MCF 10A (cell line): Measurements from ENCODE around the gene LTBP2. TPM values are rescaled to one million over a fixed set of nuclear protein-coding genes. Genes with fewer than 3 reads are reported as not detected.
A peak's percentile ranks its signal among the peaks of the same experiment; 100 is the strongest.

Source experiments
- BruUV-seq: library from RNA; stranded (reverse); fragments of 400-500 nt; replicated peaks from 2 replicates; lab custom pipeline; 2021; lab: Mats Ljungman, UMichigan
- CTCF ChIA-PET: fragments of 300-600 bp; sonication (Branson Sonifier 250); formaldehyde crosslinking; extraction: SDS; loops from one replicate; lab custom pipeline; 2021; ENCODE audit warnings: antibody characterized with exemption, inconsistent platforms; lab: Yijun Ruan, JAX
- POLR2A ChIA-PET: fragments of 300-600, 350-650 bp; sonication (Branson Sonifier 250); formaldehyde crosslinking; extraction: SDS; loops from one replicate; lab custom pipeline; 2020; ENCODE audit warnings: antibody characterized with exemption, inconsistent platforms; lab: Yijun Ruan, JAX
- DNase-seq: peaks from one replicate; pipeline ENCODE4 v3.0.0-alpha.2; 2018; ENCODE audit not compliant: unreplicated experiment
- H3K27ac Mint-ChIP-seq: one replicate; pipeline ENCODE4 v1.8.0; 2022; ENCODE audit warnings: mild to moderate bottlenecking, low read depth, mixed read lengths; ENCODE audit not compliant: unreplicated experiment
- H3K27me3 Mint-ChIP-seq: one replicate; pipeline ENCODE4 v1.8.0; 2022; ENCODE audit warnings: mixed read lengths; ENCODE audit not compliant: insufficient read depth, unreplicated experiment
- H3K36me3 Mint-ChIP-seq: one replicate; pipeline ENCODE4 v1.8.0; 2022; ENCODE audit warnings: mild to moderate bottlenecking, moderate library complexity, mixed read lengths; ENCODE audit not compliant: insufficient read depth, unreplicated experiment
- H3K4me1 Mint-ChIP-seq: one replicate; pipeline ENCODE4 v1.8.0; 2022; ENCODE audit warnings: mixed read lengths; ENCODE audit not compliant: insufficient read depth, unreplicated experiment
- H3K4me3 Mint-ChIP-seq: one replicate; pipeline ENCODE4 v1.8.0; 2022; ENCODE audit warnings: mild to moderate bottlenecking, moderate library complexity, mixed read lengths; ENCODE audit not compliant: unreplicated experiment
- H3K9me3 Mint-ChIP-seq: one replicate; pipeline ENCODE4 v1.8.0; 2022; ENCODE audit warnings: mixed read lengths; ENCODE audit not compliant: unreplicated experiment
- CTCF ChIP-seq: fragments of 200-600 bp; IDR thresholded peaks from one replicate; pipeline ENCODE4 v1.8.0; 2022; ENCODE audit warnings: antibody characterized with exemption, mild to moderate bottlenecking; ENCODE audit not compliant: unreplicated experiment
- intact Hi-C: fragments of 100-400 bp; cut with micrococcal nuclease; formaldehyde crosslinking; loops from 2 replicates; pipeline ENCODE4 v1.14.1; 2022
- total RNA-seq: library from RNA; stranded (reverse); gene quantifications from 2 replicates; pipeline ENCODE4 v1.2.3, GENCODE V29; 2022

The LTBP2 gene
- total RNA-seq, 1 experiment from 2014 or later, result 16.8 TPM

DNA sequence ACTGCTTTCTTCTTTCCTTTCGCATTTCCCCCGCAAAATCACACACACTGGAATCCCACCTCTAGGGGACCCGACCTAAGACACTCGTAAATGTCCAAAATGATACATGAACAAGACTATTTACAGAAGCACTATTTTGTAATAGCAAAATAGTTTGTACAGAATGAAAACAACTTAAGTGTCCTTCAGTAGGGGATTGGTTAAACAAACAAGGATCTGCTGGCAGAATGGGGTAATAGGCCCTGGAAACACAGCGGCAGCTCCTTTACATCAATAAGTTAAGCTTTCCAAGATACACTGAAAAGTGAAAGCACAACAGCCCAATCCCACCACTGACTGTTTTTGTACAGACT is 48.8 kb downstream of the LTBP2 start:
- POLR2A ChIA-PET, result interaction anchor here (0.8 to 1.1 kb wide), 3 partner anchors 9 to 61 kb away, joined by 4 to 7 read pairs (median 5); no protein-coding TSS in a partner anchor
- peak overlapping the region; percentile 90 for H3K27ac Mint-ChIP-seq
- H3K4me3 Mint-ChIP-seq, result no peak overlapping the region

DNA sequence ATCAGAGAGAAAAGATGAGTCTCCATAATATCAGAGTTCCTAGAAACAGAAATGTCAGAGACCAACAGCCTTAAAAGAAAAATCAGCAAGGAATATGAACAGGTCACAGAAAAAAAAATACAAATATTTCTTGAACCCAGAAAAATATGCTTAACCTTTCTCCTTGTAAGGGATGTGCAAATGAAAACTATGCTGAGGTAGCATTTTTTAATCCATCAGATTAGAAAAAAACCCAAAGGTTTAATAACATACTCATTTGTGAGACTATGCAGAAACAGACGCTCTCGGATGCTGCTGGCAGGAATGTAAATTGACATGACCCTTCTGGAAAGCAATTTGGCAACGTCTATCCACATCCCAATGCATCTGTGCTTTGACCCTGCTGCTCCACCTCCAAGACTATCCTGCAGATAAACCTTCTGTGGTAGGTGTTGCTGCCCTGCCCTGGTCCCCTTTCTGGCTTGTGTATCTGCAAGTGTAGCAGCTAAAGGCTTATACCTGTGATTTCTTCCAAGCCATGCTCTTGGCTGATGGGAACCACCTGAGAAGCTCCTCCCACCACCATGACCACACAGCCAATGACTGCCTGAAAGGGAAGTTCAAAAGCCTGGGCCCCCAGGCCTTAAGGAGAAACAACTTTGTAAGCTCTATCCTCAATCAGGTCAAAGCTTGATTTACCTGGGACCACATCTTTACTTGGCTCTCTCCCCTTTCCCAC is 49.4 kb downstream of the LTBP2 start:
- POLR2A ChIA-PET, result interaction anchor here (0.6 to 1.1 kb wide), 4 partner anchors 9 to 60 kb away, joined by 3 to 7 read pairs (median 4); no protein-coding TSS in a partner anchor
- BruUV-seq, result no TSS peak
- CTCF ChIA-PET, result interaction anchor here (0.6 to 1.2 kb wide), 5 partner anchors 8 to 60 kb away, joined by 3 to 6 read pairs (median 4); no protein-coding TSS in a partner anchor
- Mint-ChIP-seq H3K27ac (peak overlapping the region; percentile 90), H3K27me3 (no peaks in the 10 kb centered on the region), H3K36me3 (peaks cover 7% of the 10 kb centered on the region), H3K4me1 (peaks cover 40% of the 10 kb centered on the region), H3K9me3 (no peaks in the 10 kb centered on the region), H3K4me3 (no peak overlapping the region)
- intact Hi-C loops, result no loop called here
- no peak for TF ChIP-seq CTCF
- peak; percentile 56 for DNase-seq

More for the DNA sequence above, 48.8 kb downstream of the LTBP2 start:
- H3K27me3 Mint-ChIP-seq, result no peaks in the 10 kb centered on the region
- no peak for TF ChIP-seq CTCF
- H3K9me3 Mint-ChIP-seq, result no peaks in the 10 kb centered on the region
- CTCF ChIA-PET, result interaction anchor here (0.6 to 1.2 kb wide), 5 partner anchors 8 to 61 kb away, joined by 3 to 6 read pairs (median 4); no protein-coding TSS in a partner anchor
- peak; percentile 75 for DNase-seq
- no TSS peak for BruUV-seq
- peaks cover 7% of the 10 kb centered on the region for H3K36me3 Mint-ChIP-seq
- intact Hi-C loops, result no loop called here
- peaks cover 45% of the 10 kb centered on the region for H3K4me1 Mint-ChIP-seq

DNA sequence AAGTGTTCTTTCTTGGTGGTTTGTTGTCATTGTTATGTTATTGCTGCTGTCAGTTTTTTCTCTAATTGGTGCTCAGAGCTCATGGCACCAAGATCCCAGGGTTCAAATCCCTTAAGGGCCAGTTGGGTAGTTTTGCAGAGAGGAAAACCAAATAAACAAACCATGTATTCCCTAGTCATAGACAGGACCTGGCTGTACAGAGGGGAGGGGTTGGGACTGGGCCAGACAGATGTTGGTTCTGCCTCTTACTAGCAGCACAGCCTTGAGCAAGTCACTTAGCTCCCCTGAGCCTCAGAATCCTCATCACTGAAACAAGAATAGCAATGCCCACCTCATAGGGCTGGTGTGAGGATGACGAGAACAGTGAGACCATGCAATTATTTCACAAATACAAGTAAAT is 53.4 kb downstream of the LTBP2 start:
- Mint-ChIP-seq H3K4me3 (no peak overlapping the region), H3K4me1 (peaks cover 11% of the 10 kb centered on the region), H3K36me3 (no peaks in the 10 kb centered on the region), H3K27ac (no peak overlapping the region), H3K9me3 (no peaks in the 10 kb centered on the region), H3K27me3 (no peaks in the 10 kb centered on the region)
- no peak for TF ChIP-seq CTCF
- ChIA-PET CTCF (interaction anchor here (0.6 to 1.4 kb wide), 3 partner anchors 10 to 58 kb away, joined by 4 to 7 read pairs (median 4); partner anchors contain the start of gene LTBP2), POLR2A (no interaction called here)
- BruUV-seq, result no TSS peak
- intact Hi-C loops, result no loop called here
- no peak for DNase-seq

GRCh38 chr14:74557691-74558090 is 54.3 kb downstream of the LTBP2 start:
- POLR2A ChIA-PET, result no interaction called here
- BruUV-seq, result no TSS peak
- no peaks in the 10 kb centered on the region for H3K27me3 Mint-ChIP-seq
- no peak overlapping the region for H3K27ac Mint-ChIP-seq
- H3K36me3 Mint-ChIP-seq, result no peaks in the 10 kb centered on the region
- no peak for DNase-seq
- H3K4me1 Mint-ChIP-seq, result peaks cover 1% of the 10 kb centered on the region
- intact Hi-C loops, result no loop called here
- CTCF ChIA-PET, result no interaction called here
- H3K4me3 Mint-ChIP-seq, result no peak overlapping the region
- H3K9me3 Mint-ChIP-seq, result no peaks in the 10 kb centered on the region
- TF ChIP-seq CTCF, result no peak
